Psoas muscle (tissue), 8 donors: Measurements from ENCODE around the gene SMIM3. TPM values are rescaled to one million over a fixed set of nuclear protein-coding genes. Genes with fewer than 3 reads are reported as not detected.

Experiments
- ATAC-seq, 4 donors: fragments of 200-7000 bp; cut with Tn5 transposase; one replicate each; pipeline ENCODE4 v1.9.1; 2020; ENCODE audit warnings: moderate library complexity in 3 of 4, mild to moderate bottlenecking in 2 of 4
- DNase-seq, 2 donors: peaks; one replicate each; pipeline ENCODE4 v3.0.0-alpha.2; 2020
- H3K27ac ChIP-seq: fragments of 200-600 bp; one replicate; pipeline ENCODE4 v1.8.0; 2022
- H3K27me3 ChIP-seq, 3 donors: fragments of 200-600 bp in 1 of 3; one replicate each; pipeline versions ENCODE4 v1.6.1 to v1.8.0; 2013 to 2022; ENCODE audit warnings: low read length in 2 of 3, mild to moderate bottlenecking in 2 of 3, moderate library complexity in 1 of 3; ENCODE audit not compliant: insufficient read depth in 3 of 3
- H3K36me3 ChIP-seq, 2 donors: fragments of 200-600 bp in 1 of 2; one replicate each; pipeline versions ENCODE4 v1.6.1 to v1.8.0; 2013 to 2022; ENCODE audit warnings: low read depth in 1 of 2, mild to moderate bottlenecking in 1 of 2, moderate library complexity in 1 of 2; ENCODE audit not compliant: insufficient read depth in 1 of 2
- H3K4me1 ChIP-seq: fragments of 200-600 bp; one replicate; pipeline ENCODE4 v1.8.0; 2022
- H3K4me3 ChIP-seq: fragments of 200-600 bp; one replicate; pipeline ENCODE4 v1.8.0; 2022; ENCODE audit warnings: mild to moderate bottlenecking
- H3K9me3 ChIP-seq: fragments of 200-600 bp; one replicate; pipeline ENCODE4 v1.8.0; 2022
- WGBS, 3 donors: extraction: QIAGEN DNeasy Blood & Tissue Kit; methylation state at CpG; one replicate each; pipeline versions ENCODE4 v1.1.6 to v1.1.7; 2013; 5-methylcytosine and 5-hydroxymethylcytosine counted together
- intact Hi-C, 2 donors: fragments of 100-400 bp; cut with DNase I; formaldehyde crosslinking; loops; one replicate each; pipeline versions ENCODE4 v1.11.0 to v1.14.2; 2022
- polyA plus RNA-seq, 3 donors: library from polyadenylated mRNA; stranded (reverse); fragments of 200-250 nt; gene quantifications; one replicate each; pipeline ENCODE4 v1.2.3, GENCODE V29; 2013
- total RNA-seq, 4 donors: library from RNA; stranded (reverse); fragmentation: NEBNext Ultra II Directional in 2 of 4; extraction: Animal tissue kit (Norgen Biotek cat#: 25700) in 2 of 4; gene quantifications; one replicate each; pipeline versions ENCODE4 v1.2.1 to v1.2.4, GENCODE V29; 2021 to 2023
- TF ChIP-seq, protein P1 (sequence below): fragments of 200-600 bp; IDR thresholded peaks from one replicate; pipeline ENCODE4 v1.8.0; 2022; ENCODE audit warnings: antibody characterized with exemption
- donor health status: healthy with polysubstance abuse.
- donor health status: DM: no; HTN: no; CAD: no; lungs with moderate emphysema.
- donor health status: Bipolar disorder and iron deficiency.
- donor health status: healthy.
- donor health status: DM: yes; HTN: yes; CAD: no.
- donor health status: DM: no; HTN: no; CAD: no.
- donor health status: DM: no; HTN: no; CAD: no.
- donor health status: DM: yes; HTN: yes; CAD: no.

The SMIM3 gene
- total and polyA plus RNA-seq, 7 donors, result 6.4 to 25.5 (median 7.0) TPM

DNA sequence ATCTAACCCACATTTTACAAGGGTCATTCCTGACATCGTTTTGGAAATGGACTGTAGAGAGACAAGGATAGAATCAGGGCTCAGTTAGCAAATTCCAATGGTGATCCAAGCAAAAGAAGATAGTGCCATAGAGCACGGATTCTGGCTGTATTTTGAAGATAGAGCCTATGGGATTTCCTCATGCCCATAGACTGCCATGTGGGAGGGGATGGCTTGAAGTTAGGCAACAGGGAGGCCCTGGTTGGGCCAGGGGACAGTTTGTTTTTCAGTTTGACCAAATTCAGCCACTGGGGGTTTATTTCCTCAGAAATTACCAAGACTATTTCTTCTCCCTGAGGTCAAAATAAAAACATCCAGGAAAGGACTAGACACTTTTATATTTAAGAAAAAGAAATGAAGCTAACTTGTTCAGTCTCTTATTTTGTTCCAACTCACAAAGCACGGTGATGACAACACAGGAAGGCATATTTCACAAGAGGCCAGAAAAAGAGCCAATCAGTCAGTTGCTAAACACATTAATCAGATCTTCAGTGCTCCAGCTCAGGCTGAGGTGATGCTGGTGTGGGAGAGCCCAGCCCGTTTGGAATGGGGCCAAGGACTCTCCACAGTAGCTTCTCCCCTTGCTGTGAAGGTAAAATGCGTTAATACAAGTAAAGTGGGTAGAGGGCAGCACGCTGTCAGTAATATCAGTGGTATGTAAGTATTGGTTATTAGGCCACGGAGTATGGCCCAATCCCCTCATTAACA, 15.4 kb upstream of the SMIM3 start:
- Histone ChIP-seq H3K9me3 (no peaks in the 10 kb centered on the region), H3K27me3 (no peaks in the 10 kb centered on the region), H3K4me3 (no peak overlapping the region), H3K27ac (peak overlapping the region; percentile 65), H3K36me3 (no peaks in the 10 kb centered on the region), H3K4me1 (peaks cover 3% of the 10 kb centered on the region)
- peak; percentile 66 to 81 for DNase-seq
- WGBS, 3 donors, result 56 to 63% (median 59%) methylated on average over 7 of the region's 7 CpGs
- no peak for ATAC-seq
- intact Hi-C loops, result no loop called here
- TF ChIP-seq, protein P1, sequence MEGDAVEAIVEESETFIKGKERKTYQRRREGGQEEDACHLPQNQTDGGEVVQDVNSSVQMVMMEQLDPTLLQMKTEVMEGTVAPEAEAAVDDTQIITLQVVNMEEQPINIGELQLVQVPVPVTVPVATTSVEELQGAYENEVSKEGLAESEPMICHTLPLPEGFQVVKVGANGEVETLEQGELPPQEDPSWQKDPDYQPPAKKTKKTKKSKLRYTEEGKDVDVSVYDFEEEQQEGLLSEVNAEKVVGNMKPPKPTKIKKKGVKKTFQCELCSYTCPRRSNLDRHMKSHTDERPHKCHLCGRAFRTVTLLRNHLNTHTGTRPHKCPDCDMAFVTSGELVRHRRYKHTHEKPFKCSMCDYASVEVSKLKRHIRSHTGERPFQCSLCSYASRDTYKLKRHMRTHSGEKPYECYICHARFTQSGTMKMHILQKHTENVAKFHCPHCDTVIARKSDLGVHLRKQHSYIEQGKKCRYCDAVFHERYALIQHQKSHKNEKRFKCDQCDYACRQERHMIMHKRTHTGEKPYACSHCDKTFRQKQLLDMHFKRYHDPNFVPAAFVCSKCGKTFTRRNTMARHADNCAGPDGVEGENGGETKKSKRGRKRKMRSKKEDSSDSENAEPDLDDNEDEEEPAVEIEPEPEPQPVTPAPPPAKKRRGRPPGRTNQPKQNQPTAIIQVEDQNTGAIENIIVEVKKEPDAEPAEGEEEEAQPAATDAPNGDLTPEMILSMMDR, result no peak

DNA sequence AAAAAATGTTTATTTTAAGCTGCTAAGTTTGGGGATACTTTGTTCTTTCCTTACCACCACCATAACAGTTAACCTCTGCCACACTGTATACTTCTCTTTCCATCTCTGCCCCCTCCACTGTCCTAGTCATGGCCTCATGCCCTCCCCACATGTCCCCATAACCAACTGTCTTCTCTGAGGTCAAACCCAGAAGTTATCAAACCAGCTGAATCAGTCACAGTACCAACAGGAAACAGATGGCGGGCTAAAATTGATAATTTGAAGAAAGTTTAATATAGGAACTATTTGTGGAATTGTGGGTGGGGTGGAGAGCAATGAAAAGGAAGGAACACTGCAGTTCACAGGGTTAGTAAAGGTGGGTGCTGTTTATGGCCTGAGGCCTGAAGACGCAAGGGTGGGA, 14.0 kb upstream of the SMIM3 start:
- WGBS, 3 donors, result 89 to 92% (median 91%) methylated on average over 2 of the region's 2 CpGs
- H3K4me3 ChIP-seq, result no peak overlapping the region
- no peak for DNase-seq
- ATAC-seq, result peak in 1 of 4 donors; percentile 27
- intact Hi-C loops, result no loop called here
- no peaks in the 10 kb centered on the region for H3K9me3 ChIP-seq
- no peaks in the 10 kb centered on the region for H3K27me3 ChIP-seq
- no peaks in the 10 kb centered on the region for H3K36me3 ChIP-seq
- peaks cover 3% of the 10 kb centered on the region for H3K4me1 ChIP-seq
- no peak overlapping the region for H3K27ac ChIP-seq
- TF ChIP-seq, protein P1, result no peak

DNA sequence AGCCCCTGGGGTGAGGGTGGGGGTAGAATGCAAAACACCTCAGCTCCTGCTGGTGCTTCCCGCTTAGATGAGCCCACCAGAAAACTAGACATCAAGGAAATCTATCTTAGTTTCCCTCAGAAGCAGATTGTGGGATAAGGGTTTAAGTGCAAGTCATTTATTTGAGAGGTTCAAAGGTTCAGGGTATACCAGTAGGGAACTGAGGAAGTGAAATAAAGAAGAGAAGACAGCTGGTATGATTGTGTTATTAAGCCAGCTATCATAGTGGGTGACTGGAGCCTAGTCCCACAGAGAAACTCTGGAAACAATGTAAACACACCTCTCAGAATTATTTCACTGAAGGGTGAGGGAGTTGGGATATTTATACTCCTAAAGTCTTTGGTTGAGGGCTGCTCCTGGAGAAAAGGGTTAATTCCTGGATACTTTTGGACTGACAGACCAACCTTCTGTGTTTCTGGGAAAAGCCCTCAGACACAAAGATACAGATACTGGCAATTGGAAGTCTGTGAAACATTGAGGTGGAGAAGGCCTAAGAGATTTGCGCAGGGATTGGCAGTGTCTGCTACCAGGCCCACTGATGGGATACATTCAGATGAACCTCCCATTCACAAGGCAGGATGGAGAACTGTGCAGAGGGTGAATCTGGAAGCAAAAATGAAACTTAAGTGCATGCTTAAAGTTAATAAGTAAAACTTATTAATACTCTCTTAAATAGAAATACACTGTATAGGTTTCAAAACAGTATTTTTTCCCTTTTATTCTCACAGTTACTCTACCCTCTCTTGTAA, 13.4 kb upstream of the SMIM3 start:
- Histone ChIP-seq H3K27ac (no peak overlapping the region), H3K9me3 (no peaks in the 10 kb centered on the region), H3K4me1 (peaks cover 3% of the 10 kb centered on the region), H3K36me3 (no peaks in the 10 kb centered on the region), H3K4me3 (no peak overlapping the region), H3K27me3 (no peaks in the 10 kb centered on the region)
- intact Hi-C loops, result no loop called here
- DNase-seq, result no peak
- TF ChIP-seq, protein P1, result no peak
- 79 to 87% (median 85%) methylated on average over 2 of the region's 2 CpGs for WGBS, 3 donors
- no peak for ATAC-seq

DNA sequence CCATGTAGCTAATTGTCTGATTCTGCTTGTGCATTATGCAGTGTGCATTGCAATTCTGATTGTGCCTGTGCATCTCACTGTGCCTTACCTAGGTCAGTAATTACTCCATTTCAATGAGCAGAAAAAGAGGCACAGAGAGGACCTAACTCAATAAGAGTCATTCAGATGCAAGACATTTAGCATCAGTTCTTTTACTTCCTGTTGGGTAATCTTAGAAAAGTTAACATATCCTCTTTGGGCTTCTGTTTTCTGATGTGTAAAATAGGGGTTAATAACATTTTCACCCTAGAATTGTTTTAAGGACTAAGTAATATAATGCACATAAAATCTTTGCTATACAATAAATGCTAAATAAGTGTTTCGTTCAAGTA, 12.8 kb upstream of the SMIM3 start:
- Histone ChIP-seq H3K9me3 (no peaks in the 10 kb centered on the region), H3K27ac (no peak overlapping the region), H3K4me1 (peaks cover 4% of the 10 kb centered on the region), H3K36me3 (no peaks in the 10 kb centered on the region), H3K4me3 (no peak overlapping the region), H3K27me3 (no peaks in the 10 kb centered on the region)
- no peak for DNase-seq
- WGBS, 3 donors, result 84 to 96% (median 94%) methylated on average over 1 of the region's 1 CpG
- TF ChIP-seq, protein P1, result no peak
- ATAC-seq, result no peak
- intact Hi-C loops, result no loop called here
